C1 segment of cervical spinal cord (tissue), 14 donors: Measurements from ENCODE around the gene SLC16A3.
"Not testable (repeated sequence)": the region's sequence is repeated elsewhere in the genome, so short reads cannot be mapped to it uniquely, and the experiment has no call there.

ENCODE experiments used
- DNase-seq, 14 donors: peaks; one replicate each; lab custom pipeline; 2025; lab: John Stamatoyannopoulos, UW

Gene SLC16A3

DNA sequence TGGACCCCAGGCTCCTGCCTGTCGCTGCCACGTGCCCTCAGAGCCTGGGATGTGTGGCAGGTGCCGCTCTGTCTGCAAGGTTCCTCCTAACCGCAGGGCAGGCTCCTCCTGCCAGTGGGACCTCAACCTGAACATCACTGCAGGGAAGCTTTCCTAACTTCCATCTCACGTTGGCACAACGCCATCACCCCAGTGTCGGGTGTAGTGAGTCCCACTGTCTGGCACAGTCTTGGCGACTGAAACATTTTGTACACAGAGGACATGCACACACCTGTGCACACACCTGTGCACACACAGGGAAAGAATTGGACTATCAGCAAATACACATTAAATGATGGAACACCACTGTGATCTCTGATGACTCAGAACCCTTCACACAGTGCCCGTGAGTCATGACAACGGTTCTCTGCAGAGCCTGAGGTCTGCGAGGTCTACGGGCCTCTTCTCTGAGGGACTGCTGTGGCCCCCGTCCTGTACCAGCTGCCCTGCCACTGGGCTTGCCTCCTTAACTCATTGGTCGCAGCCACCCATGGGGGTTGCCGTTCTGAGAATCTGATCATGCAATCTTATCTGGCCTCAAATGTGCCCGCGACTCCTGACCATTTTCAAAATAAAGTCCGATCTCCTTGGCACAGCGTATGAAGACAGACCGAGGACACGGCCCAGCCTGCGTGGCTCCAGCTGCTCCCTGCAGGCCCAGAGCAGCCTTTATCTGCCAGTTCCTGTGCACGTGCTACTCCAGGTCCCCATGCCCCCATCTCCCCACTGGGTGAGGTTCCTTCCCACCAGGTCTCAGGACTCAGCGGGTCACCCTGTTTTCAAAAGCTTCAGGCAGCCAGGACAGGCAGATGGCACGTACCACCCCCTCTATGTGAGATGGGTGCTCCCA is 23.8 kb upstream of the SLC16A3 start:
- no peak for DNase-seq

DNA sequence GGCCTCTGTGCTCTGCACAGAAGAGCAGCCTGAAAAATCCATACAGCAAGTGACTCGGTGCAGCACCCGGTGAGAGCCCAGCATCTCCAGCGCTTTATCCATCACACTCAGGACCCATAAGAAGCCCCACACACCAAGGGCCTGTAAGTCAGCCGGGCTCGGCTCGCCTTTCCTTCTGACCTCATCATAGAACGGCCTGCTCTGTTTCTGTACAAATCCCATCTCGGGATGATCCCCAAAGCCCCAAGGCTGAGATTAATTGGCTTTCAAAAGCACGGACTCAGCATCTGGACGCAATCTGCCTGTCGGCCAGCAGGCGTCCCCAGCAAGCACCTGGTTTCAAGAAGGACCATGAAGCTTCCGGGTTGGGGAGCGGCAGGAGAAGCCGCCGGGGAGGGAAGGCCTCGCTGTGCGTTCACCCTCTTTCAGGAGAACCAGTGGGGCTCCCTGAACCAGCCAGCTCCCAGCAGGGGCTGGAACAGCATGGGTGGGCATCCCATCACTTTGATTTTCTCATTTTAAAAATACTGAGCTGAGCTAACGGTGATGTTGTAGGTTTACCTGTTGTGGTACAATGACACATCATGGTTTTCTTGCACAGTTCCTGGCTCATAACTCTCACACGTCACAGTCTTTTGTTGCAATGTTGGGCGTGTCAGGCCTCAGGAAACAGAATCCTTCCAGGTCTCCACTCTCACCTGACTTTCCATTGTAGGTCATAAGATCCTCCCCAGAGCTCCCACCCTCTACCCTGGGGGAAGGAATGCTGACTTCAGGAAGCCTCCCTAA is 22.9 kb upstream of the SLC16A3 start:
- peak in 12 of 14 donors; percentile 26 to 71 (median 54) for DNase-seq

DNA sequence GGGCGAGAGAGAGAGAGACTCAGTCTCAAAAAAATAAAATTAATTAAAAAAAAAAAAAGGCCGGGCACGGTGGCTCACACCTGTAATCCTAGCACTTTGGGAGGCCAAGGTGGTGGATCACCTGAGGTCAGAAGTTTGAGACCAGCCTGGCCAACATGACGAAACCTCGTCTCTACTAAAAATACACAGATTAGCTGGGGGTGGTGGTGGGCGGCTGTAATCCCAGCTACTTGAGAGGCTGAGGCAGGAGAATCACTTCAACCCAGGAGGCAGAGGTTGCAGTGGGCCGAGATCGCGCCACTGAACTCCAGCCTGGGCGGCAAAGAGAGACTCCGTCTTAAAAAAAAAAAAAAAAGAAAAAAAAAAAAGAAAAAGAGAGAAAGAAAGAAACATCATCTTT is 18.2 kb upstream of the SLC16A3 start:
- DNase-seq = not testable (repeated sequence)

DNA sequence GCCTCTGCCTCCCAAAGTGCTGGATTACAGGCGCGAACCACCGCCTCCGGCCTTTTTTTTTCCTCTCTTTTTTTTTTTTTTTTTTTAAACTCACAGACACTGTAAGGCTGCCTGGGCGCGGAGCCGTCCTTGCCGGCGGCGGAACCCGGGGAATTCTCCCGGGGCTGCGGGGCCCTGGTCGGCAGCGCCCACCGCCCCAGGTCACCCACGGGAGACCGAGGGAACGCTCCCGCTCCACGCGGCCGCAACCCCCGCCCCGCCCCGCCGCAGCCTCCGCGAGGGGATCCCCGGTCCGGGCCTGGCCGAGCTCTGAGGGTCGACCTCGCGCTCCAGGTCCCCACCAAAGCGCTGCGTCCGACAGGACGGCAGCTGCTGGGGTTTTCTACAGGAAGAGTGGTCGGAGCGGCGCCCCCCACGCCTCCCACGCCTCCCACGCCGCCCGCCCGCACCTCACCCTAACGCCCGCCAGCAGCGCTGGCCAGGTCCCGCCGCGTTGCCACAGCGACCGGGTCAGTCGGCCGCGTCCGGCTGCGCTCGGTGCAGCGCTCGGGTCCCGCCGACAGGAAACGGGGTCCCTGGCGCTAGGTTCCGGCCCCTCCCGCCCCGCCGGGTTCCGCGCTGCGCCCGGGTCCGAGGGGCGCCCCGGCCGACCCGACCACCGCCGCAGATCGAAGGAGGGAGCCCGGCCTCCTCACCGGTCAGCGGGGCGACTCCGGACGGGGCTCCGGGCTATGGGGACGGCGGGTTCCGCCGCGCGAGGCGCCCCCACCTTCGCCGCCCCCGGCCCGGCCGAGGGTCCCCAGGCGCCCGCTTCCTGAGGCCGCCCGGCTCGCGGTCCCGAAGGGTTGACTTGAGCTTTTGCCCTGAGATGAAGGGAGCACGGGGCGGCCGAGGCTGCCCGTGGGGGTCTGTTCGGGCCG is 16.3 kb upstream of the SLC16A3 start, which contains the start of gene CCDC57:
TSS of gene CCDC57 (minus strand) at position 512 of the 920 bp plus-strand sequence. CDS start 10,898 bp downstream, outside the sequence.
- peak in 13 of 14 donors; percentile 26 to 81 (median 56) for DNase-seq

DNA sequence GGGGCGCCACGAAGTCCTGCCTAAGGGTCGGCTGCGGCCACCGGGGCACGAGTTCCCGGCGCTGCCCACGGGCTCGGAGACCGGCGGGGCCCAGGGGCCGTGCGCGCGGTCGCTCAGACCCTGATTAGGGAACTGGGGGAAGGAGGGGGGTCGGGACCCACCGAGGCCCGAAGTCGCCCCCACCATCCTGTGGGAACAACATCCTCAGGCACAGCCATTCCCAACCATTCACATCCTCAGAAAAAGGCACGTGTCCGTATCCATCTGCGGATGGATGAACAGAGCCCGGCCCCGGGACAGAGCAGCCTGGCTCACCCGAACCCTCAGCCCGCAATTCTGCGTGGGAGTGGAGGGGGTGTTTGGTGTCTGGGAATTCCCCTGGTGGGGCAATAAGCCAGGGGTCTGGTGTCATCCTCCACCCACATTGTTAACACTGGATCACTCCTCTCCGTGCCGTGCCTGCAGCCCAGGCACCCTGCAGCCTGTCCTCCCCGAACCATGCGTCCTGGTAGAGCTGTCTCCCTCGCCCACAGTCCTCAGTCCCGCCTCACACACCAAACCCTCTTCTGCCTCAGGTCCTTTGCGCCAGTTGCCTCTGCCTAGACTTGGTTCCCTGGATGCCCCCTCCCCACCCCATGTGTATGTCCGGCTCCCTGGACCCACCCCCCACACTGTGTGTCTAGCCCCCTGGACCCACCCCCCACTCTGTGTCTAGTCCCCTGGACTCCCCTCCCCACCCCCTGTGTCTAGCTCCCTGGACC is 15.4 kb upstream of the SLC16A3 start:
- peak in 5 of 14 donors; percentile 23 to 79 (median 43) for DNase-seq

DNA sequence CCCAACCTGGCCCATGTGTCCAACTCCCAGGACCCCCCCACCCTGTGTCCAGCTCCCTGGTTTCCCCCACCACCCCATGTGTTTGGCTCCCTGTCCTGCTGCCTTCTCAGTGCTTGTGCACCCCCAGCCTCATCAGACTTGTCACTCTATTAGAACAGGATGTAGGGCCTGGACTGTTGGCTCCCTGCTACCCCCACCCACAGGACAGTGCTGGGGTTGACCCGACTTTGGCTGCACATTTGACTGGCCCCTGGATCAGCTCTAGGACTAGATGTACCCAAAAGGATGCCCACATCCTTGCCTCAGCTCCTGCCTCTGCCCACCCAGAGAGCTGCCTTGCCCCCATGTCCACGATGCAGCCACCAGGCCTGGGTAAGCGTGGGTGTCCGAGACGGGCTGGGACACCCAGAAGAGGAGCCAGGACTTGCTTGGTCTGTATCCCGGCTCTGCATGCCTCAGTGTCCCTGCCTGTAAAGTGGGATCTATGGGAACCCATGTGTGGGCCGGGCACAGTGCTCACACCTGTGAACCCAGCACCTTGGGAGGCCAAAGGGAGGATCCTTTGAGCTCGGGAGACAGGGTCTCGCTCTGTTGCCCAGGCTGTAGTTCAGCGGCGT is 14.7 kb upstream of the SLC16A3 start:
- DNase-seq = no peak

DNA sequence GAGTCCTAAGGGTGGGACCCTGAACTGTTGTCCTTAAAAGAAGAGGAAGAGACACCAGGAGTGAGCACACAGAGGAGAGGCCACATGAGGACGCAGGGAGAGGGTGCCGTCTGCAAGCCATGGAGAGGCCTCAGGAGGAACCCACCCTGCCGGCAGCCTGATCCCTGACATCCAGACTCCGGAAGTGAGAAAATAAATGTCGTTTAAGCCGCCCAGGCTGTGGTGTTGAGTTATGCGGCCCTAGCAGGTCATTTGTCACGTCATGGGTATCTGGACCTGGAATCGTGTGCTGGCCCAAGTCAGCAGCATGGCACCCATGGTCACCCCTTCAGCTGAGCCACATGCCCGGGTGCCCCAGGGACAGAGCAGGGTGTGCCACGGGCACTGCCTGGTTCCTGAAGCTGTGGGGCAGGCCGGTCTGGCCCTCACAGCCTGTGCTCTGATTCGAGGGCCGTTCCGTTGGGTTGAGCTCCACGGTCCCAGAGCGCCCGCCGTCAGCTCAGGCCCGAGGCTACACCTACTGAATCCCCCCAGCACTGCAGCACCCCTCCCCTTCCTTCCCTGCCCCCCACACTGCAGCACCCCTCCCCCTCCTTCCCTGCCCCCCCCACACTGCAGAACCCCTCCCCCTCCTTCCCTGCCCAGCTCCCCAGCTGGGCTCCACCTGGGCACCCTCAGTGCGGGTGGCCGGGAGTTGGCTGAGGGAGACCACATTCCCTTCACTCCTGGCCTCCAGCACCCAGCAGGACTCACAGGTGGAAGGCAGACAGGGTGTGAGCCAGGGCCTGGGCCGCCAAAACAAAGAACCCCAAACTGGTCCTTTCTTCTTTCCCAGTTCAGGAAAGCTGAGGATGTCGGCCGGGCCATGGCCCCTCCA is 13.5 kb upstream of the SLC16A3 start:
- no peak for DNase-seq

DNA sequence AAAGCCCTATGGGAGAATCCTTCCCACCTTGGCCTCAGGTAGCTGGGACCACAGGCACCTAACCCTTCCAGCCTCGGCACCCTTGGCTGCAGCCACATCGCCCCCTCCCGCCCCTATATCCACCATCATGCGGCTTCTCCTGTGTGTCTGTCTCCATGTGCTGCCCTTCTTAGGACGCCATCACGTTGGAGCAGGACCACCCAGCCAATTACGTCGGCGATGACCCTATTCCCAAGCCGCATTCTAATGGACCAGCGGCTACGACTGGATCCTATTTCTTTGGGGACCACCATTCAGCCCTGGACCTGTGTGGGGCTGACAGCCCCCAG is 12.9 kb upstream of the SLC16A3 start:
- no peak for DNase-seq

DNA sequence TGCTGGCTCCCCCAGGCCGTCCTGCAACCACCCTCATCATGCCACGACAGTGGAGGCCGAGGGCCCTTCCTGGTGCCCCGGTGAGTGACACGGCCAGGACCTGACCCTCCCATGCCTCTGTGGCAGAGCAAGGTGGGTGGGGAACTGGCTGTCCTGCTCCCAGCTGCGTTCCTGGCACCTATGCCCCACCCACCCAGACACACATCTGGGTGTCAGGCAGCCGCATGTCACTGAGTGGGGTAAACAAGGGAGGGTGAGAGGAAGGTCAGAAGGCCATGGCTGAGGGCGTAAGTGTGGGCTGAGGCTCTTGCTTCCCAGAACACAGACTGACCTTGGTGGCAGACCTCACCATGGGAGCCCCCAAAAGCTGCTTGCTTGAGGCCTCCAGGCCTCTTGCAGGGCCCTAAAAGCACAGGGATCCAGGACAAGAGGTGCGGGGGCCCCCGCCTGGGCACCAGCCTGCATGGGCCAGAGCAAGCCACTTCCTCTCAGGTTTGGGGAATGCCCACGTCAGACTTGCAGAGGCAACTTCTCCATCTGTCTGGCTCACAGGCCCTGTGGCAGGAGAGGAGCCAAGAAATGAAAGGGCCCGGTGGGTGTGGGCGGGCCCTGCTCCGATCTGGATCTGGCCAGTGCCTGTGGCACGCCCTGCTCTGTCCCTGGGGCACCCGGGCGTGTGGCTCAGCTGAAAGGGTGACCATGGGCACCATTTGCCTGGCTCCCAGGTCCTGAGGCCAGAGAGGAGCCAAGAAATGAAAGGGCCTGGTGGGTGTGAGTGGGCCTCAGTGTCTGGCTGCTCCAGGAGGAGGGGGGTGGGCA is 12.3 kb upstream of the SLC16A3 start:
- peak in 10 of 14 donors; percentile 6 to 67 (median 39) for DNase-seq

DNA sequence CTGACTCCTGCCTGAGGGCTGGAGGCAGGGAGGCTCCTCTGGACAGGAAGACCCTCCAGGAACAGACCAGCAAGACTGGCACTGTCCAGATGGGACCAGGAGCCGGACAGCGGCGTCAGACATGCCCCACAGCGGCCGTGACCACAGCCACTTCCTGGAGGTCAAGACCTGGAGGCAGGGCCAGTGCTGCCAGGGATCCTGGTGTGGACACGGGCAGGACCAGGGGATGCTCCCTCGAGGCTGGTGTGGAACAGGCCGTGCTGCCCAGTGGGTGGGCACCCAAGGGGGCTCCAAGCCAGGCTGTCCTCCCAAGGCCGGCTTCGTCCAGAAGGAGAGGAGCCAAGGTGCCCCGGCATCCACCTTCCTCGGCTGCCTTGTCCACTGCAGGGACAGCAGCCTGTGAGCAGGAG is 11.7 kb upstream of the SLC16A3 start:
- peak in 1 of 14 donors; percentile 45 for DNase-seq

DNA sequence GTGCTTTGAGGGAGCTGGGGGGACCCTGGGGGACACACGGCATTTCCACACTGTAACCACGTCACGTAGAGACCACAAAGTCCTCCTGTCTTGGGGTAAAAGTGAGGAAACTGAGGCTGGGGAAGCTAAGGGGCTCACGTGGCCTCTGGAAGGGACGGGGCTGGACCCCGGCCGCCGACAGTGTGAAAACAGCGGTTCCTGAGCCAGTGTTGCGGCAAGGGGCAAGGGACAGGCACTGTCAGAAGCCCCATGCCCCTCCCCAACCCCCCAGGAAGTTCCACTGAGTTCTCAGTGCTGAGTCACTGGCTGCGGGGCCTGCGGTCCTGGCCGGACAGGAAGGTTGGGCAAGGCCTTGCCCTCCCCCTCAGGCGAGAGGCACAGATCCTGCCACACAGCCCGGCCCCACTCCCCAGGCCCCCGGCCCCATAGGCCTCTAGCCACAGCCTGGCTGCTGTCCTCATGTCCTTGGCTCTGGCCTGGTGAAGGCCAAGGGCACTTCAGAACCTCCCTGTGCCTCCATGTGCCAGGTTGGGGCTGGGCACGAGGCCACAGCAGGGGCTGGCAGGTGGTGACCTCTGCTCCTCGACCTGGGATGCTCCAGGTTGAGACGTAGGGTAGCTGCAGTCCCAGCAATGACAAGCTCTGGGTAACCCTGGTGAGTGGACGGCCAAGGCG is 11.2 kb upstream of the SLC16A3 start:
- peak in 6 of 14 donors; percentile 26 to 77 (median 35) for DNase-seq

DNA sequence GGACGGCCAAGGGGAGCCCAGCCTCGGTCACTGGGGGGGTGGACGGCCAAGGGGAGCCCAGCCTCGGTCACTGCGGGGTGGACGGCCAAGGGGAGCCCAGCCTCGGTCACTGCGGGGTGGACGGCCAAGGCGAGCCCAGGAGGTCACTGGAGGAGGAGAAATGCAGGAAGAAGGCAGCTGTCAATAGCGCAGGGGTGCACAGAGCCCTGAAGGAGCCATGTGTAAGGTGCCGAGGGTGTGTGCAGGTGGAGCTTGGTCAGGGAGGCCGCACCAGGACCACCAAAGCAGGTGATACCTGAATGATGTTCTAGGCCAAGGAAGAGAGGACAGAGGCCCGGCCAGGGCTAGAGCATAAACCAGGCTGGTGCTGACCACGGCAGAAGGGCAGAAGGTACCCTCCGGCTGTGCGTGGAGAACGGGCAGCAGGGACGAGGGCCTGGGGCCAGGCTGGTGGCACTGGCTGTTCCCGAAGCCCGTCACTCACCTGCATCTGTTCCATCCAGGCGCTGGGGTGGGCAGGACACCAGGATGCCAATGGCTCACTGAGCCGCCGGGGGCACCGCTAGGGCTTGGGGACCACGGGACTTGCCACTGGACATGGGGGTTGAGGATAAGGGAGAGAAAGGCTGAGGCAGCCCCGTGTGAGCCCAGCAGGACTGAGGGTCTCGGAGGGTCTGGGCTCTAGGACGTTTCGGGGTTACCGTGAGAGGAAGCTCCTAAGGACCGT is 10.3 kb upstream of the SLC16A3 start:
- DNase-seq = no peak

DNA sequence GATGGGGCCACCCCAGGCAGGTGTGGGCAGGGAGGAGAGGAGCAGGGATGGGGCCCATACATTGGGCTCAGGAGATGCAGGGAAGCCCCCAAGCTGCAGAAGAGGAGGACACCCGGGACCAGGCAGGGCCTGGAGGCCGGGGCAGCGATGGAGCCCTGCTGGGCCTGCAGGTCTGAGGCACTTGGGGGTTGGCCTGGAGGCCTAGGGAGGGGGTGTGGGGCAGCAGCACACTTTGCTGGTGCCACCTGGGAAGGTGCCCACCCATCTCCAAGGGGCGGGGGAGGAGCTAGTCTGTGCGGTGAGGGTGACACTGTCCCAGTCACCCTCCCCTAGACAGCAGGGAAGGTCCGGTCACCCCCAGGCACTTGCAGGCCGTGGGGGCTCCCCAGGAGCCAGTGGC is 9.8 kb upstream of the SLC16A3 start:
- DNase-seq = no peak

DNA sequence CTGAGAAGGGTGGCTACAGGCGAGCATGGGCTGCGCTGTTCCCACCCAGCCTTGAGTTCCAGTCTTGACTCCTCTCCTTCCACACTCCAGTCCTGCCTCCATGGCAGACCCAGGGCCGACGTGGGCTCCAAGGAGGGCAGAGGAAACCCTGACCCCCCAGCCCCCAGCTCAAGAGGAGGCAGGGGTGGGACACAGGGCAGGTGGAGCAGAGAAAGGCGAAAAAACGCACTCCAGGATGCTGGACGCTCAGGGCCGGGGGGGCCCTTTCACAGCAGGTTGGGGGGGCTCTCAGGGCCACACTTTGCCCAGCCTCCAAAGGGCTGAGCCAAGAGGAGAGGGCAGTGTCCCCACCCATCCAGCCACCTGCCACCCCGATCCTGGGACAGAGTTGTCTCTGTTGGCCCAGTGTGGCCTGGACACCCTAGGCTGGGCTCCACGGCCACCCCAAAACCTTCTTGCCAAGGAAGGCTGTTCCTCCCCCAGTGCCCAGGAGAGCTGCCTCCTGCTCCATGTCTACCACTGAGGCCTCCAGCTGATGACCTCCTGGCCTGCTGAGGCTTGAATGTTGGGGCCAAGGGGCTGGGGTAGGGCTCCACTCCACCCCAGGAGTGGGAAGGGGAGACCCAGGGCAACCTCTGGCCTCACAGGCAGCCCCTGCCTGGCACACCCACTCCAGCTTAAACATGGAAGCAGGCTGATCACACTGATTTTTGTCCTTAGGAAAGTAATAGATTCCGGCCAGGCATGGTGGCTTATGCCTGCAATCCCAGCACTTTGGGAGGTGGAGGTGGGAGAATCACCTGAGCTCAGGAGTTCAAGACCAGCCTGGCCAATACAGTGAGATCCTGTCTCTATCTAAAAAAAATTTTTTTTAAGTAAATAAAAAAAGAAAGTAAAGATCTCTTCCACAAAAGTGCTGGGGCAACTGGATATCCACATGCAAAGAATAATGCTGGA is 8.8 kb upstream of the SLC16A3 start:
- DNase-seq = no peak

DNA sequence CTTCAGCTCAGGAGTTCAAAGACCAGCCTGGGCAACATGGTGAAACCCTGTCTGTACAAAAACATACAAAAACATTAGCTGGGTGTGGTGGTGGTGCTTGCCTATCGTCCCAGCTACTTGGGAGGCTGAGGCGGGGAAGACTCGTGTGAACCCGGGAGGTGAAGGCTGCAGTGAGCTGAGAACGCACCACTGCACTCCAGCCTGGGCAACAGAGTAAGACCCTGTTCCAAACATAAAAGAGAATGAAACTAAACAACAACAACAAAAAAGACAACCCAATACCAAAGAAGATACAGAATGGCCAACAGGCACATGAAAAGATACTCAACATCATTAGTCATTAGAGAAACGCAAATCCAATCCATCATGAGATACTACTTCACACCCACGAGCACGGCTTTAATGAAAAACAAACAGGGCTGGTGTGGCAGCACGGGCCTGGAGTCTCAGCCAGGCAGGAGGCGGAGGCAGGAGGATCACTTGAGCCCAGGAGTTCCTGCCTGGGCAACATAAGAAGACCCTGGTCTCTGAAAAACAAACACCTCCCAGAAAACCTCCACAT is 7.4 kb upstream of the SLC16A3 start:
- DNase-seq = no peak

DNA sequence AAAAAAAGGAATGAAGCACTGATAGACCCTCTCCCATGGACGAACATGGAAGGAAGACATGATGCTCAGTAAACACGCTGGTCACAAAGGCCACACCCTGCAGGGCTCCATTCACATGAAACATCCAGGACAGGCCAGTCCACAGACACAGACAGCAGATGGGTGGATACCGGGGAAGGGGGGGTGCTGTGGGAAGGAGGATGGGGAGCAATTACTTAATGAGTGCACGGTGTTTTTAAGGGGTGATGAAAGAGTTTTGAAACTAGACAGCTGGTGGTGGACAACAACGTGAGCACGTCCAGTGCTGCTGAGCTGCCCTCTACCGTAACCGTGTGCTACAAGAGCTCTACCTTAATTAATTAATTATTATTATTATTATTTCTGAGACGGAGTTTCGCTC is 6.0 kb upstream of the SLC16A3 start:
- no peak for DNase-seq
